ENCODE results near the gene PRR5. TPM values are rescaled to one million over a fixed set of nuclear protein-coding genes. Genes with fewer than 3 reads are reported as not detected.

PRR5 gene
- total and polyA plus RNA-seq, 3 experiments from 2014 or later = 26.4 to 175 (median 29.9) TPM

DNA sequence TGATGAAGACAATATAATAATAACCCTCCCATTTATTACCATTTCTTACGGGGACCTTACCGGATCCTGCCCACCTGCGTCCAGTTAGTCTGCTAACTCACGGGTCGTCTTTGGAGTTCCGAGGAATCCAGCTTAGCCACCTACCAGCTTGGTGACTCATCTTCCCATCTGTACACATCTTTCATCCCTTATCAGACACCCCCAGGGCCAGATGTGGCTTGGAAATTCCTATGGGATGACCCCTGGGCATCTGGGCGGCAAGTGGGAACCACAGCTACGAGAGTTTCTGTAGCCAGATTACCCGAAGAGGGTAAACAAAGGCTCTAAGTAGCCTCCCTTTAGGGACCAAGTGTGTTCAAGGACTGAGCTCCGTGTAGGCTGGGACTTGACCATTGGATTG is 12.8 kb upstream of the PRR5 start:
- H3K27ac Mint-ChIP-seq = peak overlapping the region in 1 of 8 donors; percentile 65
- peaks cover 0 to 15% (median 9%) of the 10 kb centered on the region in 3 donors for H3K36me3 Mint-ChIP-seq
- H3K9me3 Mint-ChIP-seq = no peaks in the 10 kb centered on the region
- H3K27me3 Mint-ChIP-seq = no peaks in the 10 kb centered on the region
- no peak overlapping the region for H3K4me3 Mint-ChIP-seq
- no peaks in the 10 kb centered on the region for H3K36me3 ChIP-seq (ENCODE audit: insufficient read depth, low read length)
- no peak for DNase-seq
- H3K4me1 Mint-ChIP-seq = peaks cover 22 to 28% (median 23%) of the 10 kb centered on the region in 3 donors
- ChIA-PET CTCF (interaction anchor here (1.0 to 1.7 kb wide), 4 partner anchors 9 to 45 kb away, joined by 3 to 9 read pairs (median 3); no protein-coding TSS in a partner anchor), POLR2A (interaction anchor here (0.6 kb wide), 1 partner anchor 469 kb away, joined by 4 read pairs; no protein-coding TSS in a partner anchor)
- no peaks in the 10 kb centered on the region for H3K27me3 ChIP-seq (ENCODE audit: insufficient read depth, low read length, poor library complexity, severe bottlenecking)
- H3K9me3 ChIP-seq (ENCODE audit: low read length) = no peaks in the 10 kb centered on the region
- no peak overlapping the region for H3K27ac ChIP-seq (ENCODE audit: low read depth, low read length)
- peaks cover 19% of the 10 kb centered on the region for H3K4me1 ChIP-seq (ENCODE audit: insufficient read depth, low read length)
- H3K4me3 ChIP-seq (ENCODE audit: low read length) = no peak overlapping the region

DNA sequence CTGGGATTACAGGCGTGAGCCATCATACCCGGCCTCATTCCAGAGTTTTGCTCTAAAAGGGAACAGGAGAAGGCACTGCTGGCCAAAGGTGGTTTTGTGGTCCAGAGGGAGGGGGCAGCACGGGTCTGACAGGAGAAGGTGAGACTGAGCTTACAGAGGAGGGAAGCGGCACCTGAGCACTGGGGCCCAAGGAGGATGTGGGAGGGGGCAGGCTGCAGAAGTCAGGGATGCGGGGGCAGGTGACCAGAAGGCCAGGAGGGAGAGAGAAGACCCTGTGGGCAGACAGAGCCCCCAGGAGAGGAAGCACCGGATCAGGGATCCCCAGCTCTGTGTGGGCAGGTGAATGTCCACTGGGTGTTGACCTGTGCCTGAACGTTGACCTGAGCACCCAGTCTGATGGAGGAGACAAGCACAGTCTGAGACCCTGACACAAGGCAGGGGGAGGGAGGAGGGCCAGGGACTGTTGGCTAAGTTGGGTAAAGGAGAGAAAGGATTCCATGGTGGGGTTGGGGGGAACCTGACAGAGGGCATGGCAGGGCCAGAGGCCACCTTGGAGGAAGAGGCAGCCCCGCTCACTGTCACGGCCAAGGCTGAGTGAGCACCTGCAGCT is 12.0 kb upstream of the PRR5 start:
- H3K4me3 ChIP-seq (ENCODE audit: low read length) = no peak overlapping the region
- ChIA-PET CTCF (interaction anchor here (1.1 to 1.7 kb wide), 2 partner anchors 8 to 24 kb away, joined by 3 to 9 read pairs; no protein-coding TSS in a partner anchor), POLR2A (interaction anchor here (0.6 kb wide), 1 partner anchor 469 kb away, joined by 4 read pairs; no protein-coding TSS in a partner anchor)
- peaks cover 11% of the 10 kb centered on the region for H3K4me1 ChIP-seq (ENCODE audit: insufficient read depth, low read length)
- no peak for DNase-seq
- no peak overlapping the region for H3K27ac ChIP-seq (ENCODE audit: low read depth, low read length)
- H3K9me3 ChIP-seq (ENCODE audit: low read length) = no peaks in the 10 kb centered on the region
- no peaks in the 10 kb centered on the region for H3K36me3 ChIP-seq (ENCODE audit: insufficient read depth, low read length)
- Mint-ChIP-seq H3K4me1 (peaks cover 14 to 19% (median 15%) of the 10 kb centered on the region in 3 donors), H3K4me3 (no peak overlapping the region), H3K36me3 (peaks cover 0 to 15% (median 9%) of the 10 kb centered on the region in 3 donors), H3K9me3 (no peaks in the 10 kb centered on the region), H3K27ac (no peak overlapping the region), H3K27me3 (no peaks in the 10 kb centered on the region)
- no peaks in the 10 kb centered on the region for H3K27me3 ChIP-seq (ENCODE audit: insufficient read depth, low read length, poor library complexity, severe bottlenecking)

DNA sequence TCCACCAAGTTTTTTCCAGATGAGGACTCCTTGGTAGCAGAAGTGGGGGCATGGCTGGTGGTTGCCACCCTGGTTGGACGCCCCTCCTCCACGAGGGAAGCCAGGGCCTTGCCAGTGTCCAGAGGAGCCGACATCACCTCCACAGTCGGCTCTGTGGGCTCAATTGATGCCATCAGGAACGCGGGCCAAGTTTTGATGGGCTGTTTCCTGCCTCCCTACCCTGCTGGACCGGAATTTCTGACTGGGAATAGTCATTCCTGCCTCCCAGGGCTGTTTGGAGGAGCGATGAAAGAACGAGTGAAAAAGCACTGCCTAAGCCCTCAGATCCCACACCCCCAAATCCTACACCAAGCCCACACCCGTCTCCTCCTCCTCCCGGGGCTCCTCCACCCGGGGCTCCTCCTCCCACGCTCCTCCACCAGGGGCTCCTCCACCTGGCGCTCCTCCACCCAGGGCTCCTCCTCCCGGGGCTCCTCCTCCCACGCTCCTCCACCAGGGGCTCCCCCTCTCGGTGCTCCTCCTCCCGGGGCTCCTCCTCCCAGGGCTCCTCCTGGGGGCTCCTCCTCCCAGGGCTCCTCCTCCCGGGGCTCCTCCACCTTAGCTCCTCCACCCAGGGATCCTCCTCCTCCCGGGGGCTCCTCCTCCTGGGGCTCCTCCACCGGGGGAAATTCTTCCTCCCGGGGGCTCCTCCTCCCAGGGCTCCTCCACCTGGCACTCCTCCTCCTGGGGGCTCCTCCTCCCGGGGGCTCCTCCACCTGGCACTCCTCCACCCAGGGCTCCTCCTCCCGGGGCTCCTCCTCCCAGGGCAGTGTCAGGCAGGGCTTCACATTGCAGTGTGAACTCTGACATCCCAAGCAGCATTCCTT is 10.0 kb upstream of the PRR5 start:
- Mint-ChIP-seq H3K4me3 (no peak overlapping the region), H3K27ac (no peak overlapping the region), H3K27me3 (no peaks in the 10 kb centered on the region), H3K4me1 (peaks cover under 1 to 5% (median 2%) of the 10 kb centered on the region in 3 donors), H3K36me3 (peaks cover 0 to 11% (median 4%) of the 10 kb centered on the region in 3 donors), H3K9me3 (no peaks in the 10 kb centered on the region)
- Histone ChIP-seq H3K4me3 (ENCODE audit: low read length) (no peak overlapping the region), H3K27ac (ENCODE audit: low read depth, low read length) (no peak overlapping the region), H3K4me1 (ENCODE audit: insufficient read depth, low read length) (no peaks in the 10 kb centered on the region), H3K27me3 (ENCODE audit: insufficient read depth, low read length, poor library complexity, severe bottlenecking) (no peaks in the 10 kb centered on the region), H3K36me3 (ENCODE audit: insufficient read depth, low read length) (no peaks in the 10 kb centered on the region), H3K9me3 (ENCODE audit: low read length) (no peaks in the 10 kb centered on the region)
- CTCF ChIA-PET = no interaction called here
- POLR2A ChIA-PET = no interaction called here
- no peak for DNase-seq

DNA sequence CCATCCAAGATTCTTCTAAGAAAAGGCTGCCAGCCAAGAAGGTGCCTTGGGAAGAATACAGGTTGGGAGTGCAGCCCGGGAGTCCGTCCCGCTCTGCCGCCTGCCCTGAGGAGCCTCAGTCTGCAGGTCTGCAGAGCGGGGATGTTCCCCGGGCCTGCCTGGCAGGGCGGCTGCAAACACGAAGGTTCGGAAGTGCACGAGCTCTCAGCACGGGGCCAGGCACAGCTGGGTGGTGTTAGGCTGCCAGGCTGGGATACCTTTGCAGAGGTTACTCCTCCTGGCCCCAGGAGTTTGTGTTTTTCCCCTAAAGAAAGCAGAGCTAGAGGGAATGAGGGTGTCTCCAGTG is 9.4 kb upstream of the PRR5 start:
- no peak overlapping the region for H3K4me3 ChIP-seq (ENCODE audit: low read length)
- ChIA-PET POLR2A (no interaction called here), CTCF (no interaction called here)
- H3K9me3 Mint-ChIP-seq = no peaks in the 10 kb centered on the region
- no peak for DNase-seq
- no peak overlapping the region for H3K4me3 Mint-ChIP-seq
- no peaks in the 10 kb centered on the region for H3K9me3 ChIP-seq (ENCODE audit: low read length)
- no peaks in the 10 kb centered on the region for H3K36me3 ChIP-seq (ENCODE audit: insufficient read depth, low read length)
- peaks cover 2% of the 10 kb centered on the region for H3K4me1 ChIP-seq (ENCODE audit: insufficient read depth, low read length)
- H3K4me1 Mint-ChIP-seq = peaks cover 4 to 8% (median 5%) of the 10 kb centered on the region in 3 donors
- no peak overlapping the region for H3K27ac Mint-ChIP-seq
- no peak overlapping the region for H3K27ac ChIP-seq (ENCODE audit: low read depth, low read length)
- H3K36me3 Mint-ChIP-seq = peaks cover 0 to 6% (median 4%) of the 10 kb centered on the region in 3 donors
- H3K27me3 Mint-ChIP-seq = no peaks in the 10 kb centered on the region
- H3K27me3 ChIP-seq (ENCODE audit: insufficient read depth, low read length, poor library complexity, severe bottlenecking) = no peaks in the 10 kb centered on the region

DNA sequence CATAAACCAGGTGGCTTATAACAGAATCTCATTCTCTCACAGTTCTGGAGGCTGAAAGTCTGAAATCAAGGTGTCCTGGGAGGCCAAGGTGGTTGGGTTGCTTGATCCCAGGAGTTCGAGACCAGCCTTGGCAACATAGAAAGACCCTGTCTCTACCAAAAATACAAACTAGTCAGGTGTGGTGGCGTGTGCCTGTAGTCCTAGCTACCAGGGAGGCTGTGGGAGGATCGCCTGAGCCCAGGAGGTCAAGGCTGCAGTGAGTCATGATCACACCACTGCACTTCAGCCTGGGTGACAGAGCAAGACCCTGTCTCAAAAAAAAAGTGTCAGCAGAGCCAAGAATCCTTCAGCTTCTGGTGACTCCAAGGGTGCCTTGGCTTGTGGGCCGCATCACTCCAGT is 8.9 kb upstream of the PRR5 start:
- Histone ChIP-seq H3K4me1 (ENCODE audit: insufficient read depth, low read length) (peaks cover 7% of the 10 kb centered on the region), H3K36me3 (ENCODE audit: insufficient read depth, low read length) (no peaks in the 10 kb centered on the region), H3K27me3 (ENCODE audit: insufficient read depth, low read length, poor library complexity, severe bottlenecking) (no peaks in the 10 kb centered on the region), H3K4me3 (ENCODE audit: low read length) (no peak overlapping the region), H3K27ac (ENCODE audit: low read depth, low read length) (no peak overlapping the region), H3K9me3 (ENCODE audit: low read length) (no peaks in the 10 kb centered on the region)
- CTCF ChIA-PET = interaction anchor here (0.6 kb wide), 1 partner anchor 21 kb away, joined by 3 read pairs; no protein-coding TSS in a partner anchor
- POLR2A ChIA-PET = no interaction called here
- Mint-ChIP-seq H3K4me1 (peaks cover 9 to 10% (median 10%) of the 10 kb centered on the region in 3 donors), H3K27me3 (no peaks in the 10 kb centered on the region), H3K36me3 (peaks cover 0 to 6% (median 4%) of the 10 kb centered on the region in 3 donors), H3K9me3 (no peaks in the 10 kb centered on the region), H3K4me3 (no peak overlapping the region), H3K27ac (peak overlapping the region in 1 of 8 donors; percentile 47)
- no peak for DNase-seq

DNA sequence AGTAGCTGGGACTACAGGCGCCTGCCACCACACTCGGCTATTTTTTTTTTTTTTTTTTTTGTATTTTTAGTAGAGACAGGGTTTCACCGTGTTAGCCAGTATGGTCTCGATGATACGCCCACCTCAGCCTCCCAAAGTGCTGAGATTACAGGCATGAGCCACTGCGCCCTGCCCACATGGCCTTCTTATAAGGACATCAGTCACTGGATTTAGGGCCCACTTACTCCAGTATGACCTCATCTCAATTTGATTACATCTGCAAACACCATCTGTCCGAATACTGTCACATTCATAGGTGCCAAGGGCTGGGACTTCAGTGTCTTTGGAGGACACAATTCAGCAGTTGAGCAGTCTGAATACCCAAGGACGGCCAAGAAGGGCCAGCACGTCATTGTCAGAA is 8.2 kb upstream of the PRR5 start:
- H3K4me3 ChIP-seq (ENCODE audit: low read length) = no peak overlapping the region
- peaks cover 0 to 6% (median 1%) of the 10 kb centered on the region in 3 donors for H3K36me3 Mint-ChIP-seq
- no peaks in the 10 kb centered on the region for H3K9me3 ChIP-seq (ENCODE audit: low read length)
- DNase-seq = no peak
- no peak overlapping the region for H3K4me3 Mint-ChIP-seq
- POLR2A ChIA-PET = no interaction called here
- no peaks in the 10 kb centered on the region for H3K9me3 Mint-ChIP-seq
- H3K27ac Mint-ChIP-seq = peak overlapping the region in 1 of 8 donors; percentile 68
- no peaks in the 10 kb centered on the region for H3K27me3 Mint-ChIP-seq
- H3K36me3 ChIP-seq (ENCODE audit: insufficient read depth, low read length) = no peaks in the 10 kb centered on the region
- CTCF ChIA-PET = interaction anchor here (0.6 to 1.5 kb wide), 2 partner anchors 20 to 41 kb away, joined by 3 to 8 read pairs; no protein-coding TSS in a partner anchor
- H3K4me1 Mint-ChIP-seq = peaks cover 6 to 13% (median 11%) of the 10 kb centered on the region in 3 donors
- peaks cover 7% of the 10 kb centered on the region for H3K4me1 ChIP-seq (ENCODE audit: insufficient read depth, low read length)
- H3K27me3 ChIP-seq (ENCODE audit: insufficient read depth, low read length, poor library complexity, severe bottlenecking) = no peaks in the 10 kb centered on the region
- H3K27ac ChIP-seq (ENCODE audit: low read depth, low read length) = no peak overlapping the region

DNA sequence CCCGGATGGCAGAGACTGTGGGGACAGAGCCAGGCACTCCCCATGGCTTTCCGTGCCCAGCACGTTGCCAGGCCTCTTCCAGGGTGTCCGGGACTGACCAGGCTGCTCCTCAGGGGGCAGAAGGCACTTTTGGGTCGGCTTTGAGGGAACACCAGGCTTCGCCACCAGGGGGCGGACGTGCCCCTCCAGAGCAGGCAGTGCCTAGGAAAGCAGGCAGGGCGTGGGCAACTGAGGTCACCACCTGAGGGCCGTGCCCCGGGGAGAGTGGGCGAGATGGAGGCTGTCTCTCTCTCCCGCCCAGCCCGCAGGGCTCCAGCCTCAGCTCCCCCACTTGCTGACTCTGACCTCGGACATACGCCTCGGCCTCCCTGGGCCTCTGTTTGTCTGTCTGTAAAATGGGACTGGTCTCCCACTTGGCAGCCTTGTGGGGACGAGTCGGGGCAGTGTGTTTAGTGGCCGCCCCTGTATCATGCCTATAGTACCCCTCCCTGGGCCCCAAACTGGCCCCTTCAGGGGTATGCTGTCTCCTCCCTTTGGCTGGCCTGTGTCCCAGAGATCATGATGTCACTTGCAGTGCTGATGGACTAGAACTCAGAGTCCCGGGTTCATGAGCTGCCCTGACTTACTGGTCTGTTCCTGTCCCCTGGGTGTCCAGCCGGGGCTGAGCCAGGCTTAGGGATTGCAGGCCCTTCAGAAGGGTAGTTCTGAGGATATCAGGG is 4.4 kb upstream of the PRR5 start:
- no peaks in the 10 kb centered on the region for H3K27me3 Mint-ChIP-seq
- ChIA-PET CTCF (interaction anchor here (0.8 to 4.1 kb wide), 11 partner anchors 8 to 43 kb away, joined by 4 to 42 read pairs (median 6); no protein-coding TSS in a partner anchor), POLR2A (no interaction called here)
- DNase-seq = peak; percentile 76 to 90 (median 85)
- H3K27ac ChIP-seq (ENCODE audit: low read depth, low read length) = no peak overlapping the region
- peaks cover 15% of the 10 kb centered on the region for H3K4me1 ChIP-seq (ENCODE audit: insufficient read depth, low read length)
- H3K27ac Mint-ChIP-seq = peak overlapping the region in 5 of 8 donors; percentile 34 to 86 (median 56)
- peaks cover 6 to 27% (median 20%) of the 10 kb centered on the region in 3 donors for H3K4me1 Mint-ChIP-seq
- H3K27me3 ChIP-seq (ENCODE audit: insufficient read depth, low read length, poor library complexity, severe bottlenecking) = no peaks in the 10 kb centered on the region
- H3K4me3 ChIP-seq (ENCODE audit: low read length) = no peak overlapping the region
- no peaks in the 10 kb centered on the region for H3K36me3 ChIP-seq (ENCODE audit: insufficient read depth, low read length)
- no peaks in the 10 kb centered on the region for H3K9me3 ChIP-seq (ENCODE audit: low read length)
- H3K36me3 Mint-ChIP-seq = peaks cover 0 to 2% (median 1%) of the 10 kb centered on the region in 3 donors
- peak overlapping the region in 2 of 7 donors; percentile 6 to 41 for H3K4me3 Mint-ChIP-seq
- no peaks in the 10 kb centered on the region for H3K9me3 Mint-ChIP-seq

Measured in CD8-positive, alpha-beta memory T cell (primary cell).